ENCODE results near the gene AACS.

Gene AACS

GRCh38 chr12:125065021-125065918 is at the start of gene AACS:
Gene AACS, plus strand, starts transcription at chr12:125065435. Its CDS starts 150 bp downstream, at chr12:125065585.
- peaks cover 22% of the 10 kb centered on the region for H3K4me1 ChIP-seq (ENCODE audit: control insufficient read depth, insufficient read depth, low read length)
- H3K27me3 ChIP-seq (ENCODE audit: control insufficient read depth, insufficient read depth, low read length), result no peaks in the 10 kb centered on the region
- no peaks in the 10 kb centered on the region for H3K9me3 ChIP-seq (ENCODE audit: control insufficient read depth, low read length)
- peak within 1 kb of the TSS; percentile 79 for H3K9ac ChIP-seq (ENCODE audit: low read length)
- H3K4me3 ChIP-seq (ENCODE audit: low read length), result peak within 1 kb of the TSS; percentile 82
- H3K36me3 ChIP-seq (ENCODE audit: control insufficient read depth, insufficient read depth, low read length), result no peaks in the 10 kb centered on the region

GRCh38 chr12:125015680-125016310 is 49.4 kb upstream of the AACS start:
- Histone ChIP-seq H3K9ac (ENCODE audit: low read length) (no peak overlapping the region), H3K4me1 (ENCODE audit: control insufficient read depth, insufficient read depth, low read length) (no peaks in the 10 kb centered on the region), H3K9me3 (ENCODE audit: control insufficient read depth, low read length) (no peaks in the 10 kb centered on the region), H3K36me3 (ENCODE audit: control insufficient read depth, insufficient read depth, low read length) (peaks cover 5% of the 10 kb centered on the region), H3K4me3 (ENCODE audit: low read length) (no peak overlapping the region), H3K27me3 (ENCODE audit: control insufficient read depth, insufficient read depth, low read length) (no peaks in the 10 kb centered on the region)

DNA sequence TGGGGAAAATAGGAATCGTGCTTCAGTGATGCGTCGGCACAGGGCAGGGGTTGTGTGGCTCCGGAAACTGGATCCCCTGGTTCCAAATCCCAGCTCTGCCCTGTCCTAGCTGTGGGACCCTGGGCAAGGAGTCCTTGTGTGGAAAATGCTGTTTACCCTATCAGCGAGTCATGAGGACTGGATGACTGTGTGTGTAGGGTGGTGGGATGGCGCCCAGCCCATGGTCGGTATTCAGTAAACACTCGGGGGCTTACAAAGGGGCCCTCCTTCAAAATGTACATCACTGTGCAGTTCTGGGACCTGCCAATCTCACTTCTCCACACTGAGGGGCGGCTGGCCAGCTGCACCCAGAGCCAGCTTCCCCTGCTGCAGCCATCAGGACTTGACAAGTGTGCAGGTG is 47.4 kb upstream of the AACS start:
- no peaks in the 10 kb centered on the region for H3K27me3 ChIP-seq (ENCODE audit: control insufficient read depth, insufficient read depth, low read length)
- no peak overlapping the region for H3K4me3 ChIP-seq (ENCODE audit: low read length)
- H3K9me3 ChIP-seq (ENCODE audit: control insufficient read depth, low read length), result no peaks in the 10 kb centered on the region
- peaks cover 5% of the 10 kb centered on the region for H3K36me3 ChIP-seq (ENCODE audit: control insufficient read depth, insufficient read depth, low read length)
- no peaks in the 10 kb centered on the region for H3K4me1 ChIP-seq (ENCODE audit: control insufficient read depth, insufficient read depth, low read length)
- no peak overlapping the region for H3K9ac ChIP-seq (ENCODE audit: low read length)

- Histone ChIP-seq H3K4me3 (ENCODE audit: low read length) (no peak overlapping the region), H3K9me3 (ENCODE audit: control insufficient read depth, low read length) (no peaks in the 10 kb centered on the region), H3K9ac (ENCODE audit: low read length) (no peak overlapping the region), H3K27me3 (ENCODE audit: control insufficient read depth, insufficient read depth, low read length) (no peaks in the 10 kb centered on the region), H3K36me3 (ENCODE audit: control insufficient read depth, insufficient read depth, low read length) (peaks cover 5% of the 10 kb centered on the region), H3K4me1 (ENCODE audit: control insufficient read depth, insufficient read depth, low read length) (no peaks in the 10 kb centered on the region)
These were observed 46.9 kb upstream of the AACS start for GRCh38 chr12:125018356-125018755.

DNA sequence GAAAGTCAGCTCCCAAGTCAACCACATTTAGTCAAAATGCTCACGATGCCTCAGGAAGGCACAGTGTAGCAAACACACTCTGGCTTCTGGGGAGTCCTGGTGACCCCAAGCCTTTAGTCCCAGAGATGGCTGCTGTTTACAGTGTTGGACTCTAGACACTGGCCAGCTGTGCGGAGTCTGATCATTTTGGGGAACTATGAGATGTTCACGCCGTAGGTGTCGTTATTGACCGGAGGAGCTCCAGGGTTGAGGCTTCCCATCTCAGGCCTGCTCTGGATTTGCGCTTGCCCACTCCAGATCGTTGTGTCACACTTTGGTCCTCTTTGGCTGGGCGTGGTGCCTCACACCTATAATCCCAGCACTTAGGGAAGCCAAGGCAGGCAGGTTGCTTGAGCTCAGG is 44.1 kb upstream of the AACS start:
- no peaks in the 10 kb centered on the region for H3K36me3 ChIP-seq (ENCODE audit: control insufficient read depth, insufficient read depth, low read length)
- H3K4me3 ChIP-seq (ENCODE audit: low read length), result no peak overlapping the region
- H3K4me1 ChIP-seq (ENCODE audit: control insufficient read depth, insufficient read depth, low read length), result no peaks in the 10 kb centered on the region
- no peaks in the 10 kb centered on the region for H3K9me3 ChIP-seq (ENCODE audit: control insufficient read depth, low read length)
- H3K27me3 ChIP-seq (ENCODE audit: control insufficient read depth, insufficient read depth, low read length), result no peaks in the 10 kb centered on the region
- H3K9ac ChIP-seq (ENCODE audit: low read length), result no peak overlapping the region

DNA sequence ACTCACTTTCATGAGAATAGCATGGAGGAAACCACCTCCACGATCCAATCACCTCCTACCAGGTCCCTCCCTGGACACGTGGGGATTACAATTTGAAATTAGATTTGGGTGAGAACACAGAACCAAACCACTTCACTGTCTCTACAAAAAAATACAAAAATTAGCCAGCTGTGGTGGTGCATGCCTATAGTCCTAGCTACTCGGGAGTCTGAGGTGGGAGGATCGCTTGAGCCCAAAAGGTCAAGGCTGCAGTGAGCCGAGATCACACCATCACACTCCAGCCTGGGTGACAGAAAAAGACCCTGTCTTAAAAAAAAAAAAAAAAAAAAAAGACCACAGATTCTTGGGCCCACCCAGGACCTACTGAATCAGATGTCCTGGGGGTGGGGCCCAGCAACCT is 43.5 kb upstream of the AACS start:
- Histone ChIP-seq H3K9me3 (ENCODE audit: control insufficient read depth, low read length) (no peaks in the 10 kb centered on the region), H3K27me3 (ENCODE audit: control insufficient read depth, insufficient read depth, low read length) (no peaks in the 10 kb centered on the region), H3K9ac (ENCODE audit: low read length) (no peak overlapping the region), H3K4me1 (ENCODE audit: control insufficient read depth, insufficient read depth, low read length) (no peaks in the 10 kb centered on the region), H3K4me3 (ENCODE audit: low read length) (no peak overlapping the region), H3K36me3 (ENCODE audit: control insufficient read depth, insufficient read depth, low read length) (no peaks in the 10 kb centered on the region)

- no peaks in the 10 kb centered on the region for H3K9me3 ChIP-seq (ENCODE audit: control insufficient read depth, low read length)
- H3K36me3 ChIP-seq (ENCODE audit: control insufficient read depth, insufficient read depth, low read length), result no peaks in the 10 kb centered on the region
- no peak overlapping the region for H3K4me3 ChIP-seq (ENCODE audit: low read length)
- no peaks in the 10 kb centered on the region for H3K4me1 ChIP-seq (ENCODE audit: control insufficient read depth, insufficient read depth, low read length)
- no peaks in the 10 kb centered on the region for H3K27me3 ChIP-seq (ENCODE audit: control insufficient read depth, insufficient read depth, low read length)
- no peak overlapping the region for H3K9ac ChIP-seq (ENCODE audit: low read length)
These were observed 42.2 kb upstream of the AACS start for GRCh38 chr12:125023065-125023464.

- no peak overlapping the region for H3K4me3 ChIP-seq (ENCODE audit: low read length)
- H3K27me3 ChIP-seq (ENCODE audit: control insufficient read depth, insufficient read depth, low read length), result no peaks in the 10 kb centered on the region
- H3K9ac ChIP-seq (ENCODE audit: low read length), result no peak overlapping the region
These were observed 40.2 kb upstream of the AACS start for GRCh38 chr12:125024949-125025563.

GRCh38 chr12:125025606-125026235 is 39.5 kb upstream of the AACS start:
- H3K27me3 ChIP-seq (ENCODE audit: control insufficient read depth, insufficient read depth, low read length), result no peaks in the 10 kb centered on the region
- H3K4me3 ChIP-seq (ENCODE audit: low read length), result no peak overlapping the region
- H3K4me1 ChIP-seq (ENCODE audit: control insufficient read depth, insufficient read depth, low read length), result no peaks in the 10 kb centered on the region
- no peaks in the 10 kb centered on the region for H3K36me3 ChIP-seq (ENCODE audit: control insufficient read depth, insufficient read depth, low read length)
- H3K9ac ChIP-seq (ENCODE audit: low read length), result no peak overlapping the region
- H3K9me3 ChIP-seq (ENCODE audit: control insufficient read depth, low read length), result no peaks in the 10 kb centered on the region

More at GRCh38 chr12:125024949-125025563, 40.2 kb upstream of the AACS start:
- H3K36me3 ChIP-seq (ENCODE audit: control insufficient read depth, insufficient read depth, low read length), result no peaks in the 10 kb centered on the region
- no peaks in the 10 kb centered on the region for H3K4me1 ChIP-seq (ENCODE audit: control insufficient read depth, insufficient read depth, low read length)
- H3K9me3 ChIP-seq (ENCODE audit: control insufficient read depth, low read length), result no peaks in the 10 kb centered on the region

DNA sequence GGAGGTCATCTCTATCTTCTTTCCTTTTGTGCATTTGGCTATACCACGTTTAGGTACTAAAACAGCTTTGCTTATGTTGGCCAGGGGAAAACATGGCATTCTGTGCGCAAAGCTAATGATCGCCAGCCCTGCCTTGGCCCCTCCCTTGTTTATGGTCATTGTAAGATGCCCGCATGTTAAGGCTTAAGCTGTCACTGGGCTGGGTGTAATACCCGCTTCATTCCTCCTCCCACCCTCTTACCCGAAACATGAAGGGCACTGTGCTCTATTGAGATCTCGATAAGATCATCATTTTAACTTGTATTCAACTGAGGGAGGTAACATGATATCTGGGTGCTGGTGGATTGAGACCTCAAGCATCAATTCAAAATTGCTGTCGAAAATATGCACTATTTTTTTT is 37.1 kb upstream of the AACS start:
- Histone ChIP-seq H3K9me3 (ENCODE audit: control insufficient read depth, low read length) (no peaks in the 10 kb centered on the region), H3K4me1 (ENCODE audit: control insufficient read depth, insufficient read depth, low read length) (no peaks in the 10 kb centered on the region), H3K27me3 (ENCODE audit: control insufficient read depth, insufficient read depth, low read length) (no peaks in the 10 kb centered on the region), H3K4me3 (ENCODE audit: low read length) (no peak overlapping the region), H3K9ac (ENCODE audit: low read length) (no peak overlapping the region), H3K36me3 (ENCODE audit: control insufficient read depth, insufficient read depth, low read length) (no peaks in the 10 kb centered on the region)

GRCh38 chr12:125029761-125030358 is 35.4 kb upstream of the AACS start:
- Histone ChIP-seq H3K27me3 (ENCODE audit: control insufficient read depth, insufficient read depth, low read length) (no peaks in the 10 kb centered on the region), H3K4me1 (ENCODE audit: control insufficient read depth, insufficient read depth, low read length) (no peaks in the 10 kb centered on the region), H3K9ac (ENCODE audit: low read length) (no peak overlapping the region), H3K36me3 (ENCODE audit: control insufficient read depth, insufficient read depth, low read length) (no peaks in the 10 kb centered on the region), H3K4me3 (ENCODE audit: low read length) (no peak overlapping the region), H3K9me3 (ENCODE audit: control insufficient read depth, low read length) (no peaks in the 10 kb centered on the region)
